CD4-positive, alpha-beta T cell treated with Interleukin-15 for 4 hours (primary cell): ENCODE measurements around the gene CTTN.

Experiments used
- DNase-seq: peaks from one replicate; pipeline ENCODE4 v3.0.0-alpha.2; 2020; ENCODE audit warnings: low spot score

The CTTN gene

DNA sequence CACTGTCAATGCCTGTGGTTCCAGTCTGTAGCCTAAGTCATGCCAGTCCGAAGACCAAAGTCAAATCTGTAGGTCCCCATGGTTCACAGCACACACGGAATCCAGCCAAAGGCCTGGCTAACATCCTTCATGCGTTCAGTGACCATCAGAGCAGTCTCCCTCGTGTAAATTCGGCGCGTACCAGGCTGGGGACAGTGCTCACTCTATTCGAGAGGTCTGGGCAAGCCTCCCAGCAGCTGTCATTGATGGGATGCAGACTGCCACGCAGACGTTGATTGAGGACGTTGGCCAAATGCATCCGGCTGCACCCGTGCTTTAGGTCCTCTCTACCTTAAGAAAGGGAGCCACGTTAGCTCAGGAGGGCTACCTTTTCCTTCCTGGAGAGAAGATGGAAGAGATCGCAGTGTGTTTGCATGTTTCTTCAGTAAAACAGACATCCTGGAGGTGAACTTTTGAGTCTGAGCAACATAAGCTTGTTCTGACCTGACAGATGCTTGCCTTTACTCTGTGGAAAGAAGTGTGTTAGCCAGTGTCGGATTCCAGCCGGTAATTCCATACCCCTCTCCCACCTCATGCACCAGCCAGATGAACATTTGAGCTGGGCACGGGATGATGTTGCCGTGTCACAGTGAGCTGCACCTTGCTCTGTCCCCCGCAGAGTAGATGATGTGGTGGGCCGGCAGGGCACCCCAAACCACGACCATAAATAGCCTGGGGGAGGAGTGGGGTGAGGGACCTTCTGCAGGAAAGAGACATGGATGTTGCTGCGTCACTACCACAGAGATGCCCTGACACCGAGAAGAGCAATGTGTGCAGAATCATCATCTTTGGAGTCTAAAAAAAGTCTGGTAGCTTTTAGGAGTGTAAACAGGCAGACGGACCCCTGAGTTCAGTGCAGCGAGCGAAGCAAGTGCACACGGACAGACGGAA, 12.2 kb downstream of the CTTN start:
- no peak for DNase-seq

DNA sequence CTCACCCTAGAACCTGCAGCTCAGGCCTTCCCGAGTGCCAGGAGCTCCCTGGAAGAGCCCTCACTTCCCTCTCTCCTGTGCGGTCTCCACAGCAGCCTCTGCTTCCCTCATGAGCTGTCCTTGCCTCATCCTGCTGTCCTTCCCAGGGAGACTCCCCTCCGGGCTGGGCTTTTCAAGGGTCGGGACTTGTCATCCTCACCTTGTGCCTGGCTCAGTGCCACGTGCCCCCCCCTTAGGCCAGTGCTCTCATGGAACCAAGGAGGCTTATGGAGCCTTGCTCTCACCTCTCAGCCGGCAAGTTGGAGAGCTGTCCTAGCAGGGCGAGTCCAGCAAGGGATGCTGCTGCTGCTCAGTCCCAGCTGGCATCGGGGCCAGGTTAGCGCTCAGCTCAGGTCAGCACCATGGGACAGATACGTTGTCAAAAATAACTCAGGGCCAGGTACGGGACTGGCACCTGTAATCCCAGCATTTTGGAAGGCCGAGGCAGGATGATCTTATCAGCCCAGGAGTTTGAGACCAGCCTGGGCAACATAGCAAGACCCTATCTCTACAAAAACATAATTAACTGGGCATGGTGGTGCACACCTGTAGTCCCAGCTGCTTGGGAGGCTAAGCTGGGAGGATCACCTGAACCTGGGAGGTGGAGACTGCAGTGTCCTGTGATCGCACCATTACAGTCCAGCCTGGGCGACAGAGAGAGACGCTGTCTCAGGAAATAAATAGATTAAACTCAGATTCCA, 13.6 kb downstream of the CTTN start:
- no peak for DNase-seq

DNA sequence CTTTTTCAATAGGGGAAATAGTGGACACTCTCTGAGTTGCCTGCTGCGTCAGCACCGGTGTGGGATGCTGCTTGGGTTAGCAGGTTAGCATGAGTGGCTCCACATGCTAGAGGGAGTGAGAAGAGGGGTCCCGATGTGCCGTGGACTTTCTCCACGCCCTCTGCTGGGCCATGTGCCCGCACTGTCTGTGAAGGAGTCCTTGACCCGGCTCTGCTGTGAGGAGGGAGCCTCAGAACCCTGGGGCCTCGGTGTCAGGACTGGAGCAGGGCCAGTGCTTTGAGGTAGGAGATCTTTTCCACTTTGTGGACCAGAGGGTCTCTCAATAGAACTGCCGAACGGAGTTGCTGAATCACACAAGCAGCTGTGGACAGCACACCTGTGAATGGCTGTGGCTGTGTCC, 14.8 kb downstream of the CTTN start:
- no peak for DNase-seq

DNA sequence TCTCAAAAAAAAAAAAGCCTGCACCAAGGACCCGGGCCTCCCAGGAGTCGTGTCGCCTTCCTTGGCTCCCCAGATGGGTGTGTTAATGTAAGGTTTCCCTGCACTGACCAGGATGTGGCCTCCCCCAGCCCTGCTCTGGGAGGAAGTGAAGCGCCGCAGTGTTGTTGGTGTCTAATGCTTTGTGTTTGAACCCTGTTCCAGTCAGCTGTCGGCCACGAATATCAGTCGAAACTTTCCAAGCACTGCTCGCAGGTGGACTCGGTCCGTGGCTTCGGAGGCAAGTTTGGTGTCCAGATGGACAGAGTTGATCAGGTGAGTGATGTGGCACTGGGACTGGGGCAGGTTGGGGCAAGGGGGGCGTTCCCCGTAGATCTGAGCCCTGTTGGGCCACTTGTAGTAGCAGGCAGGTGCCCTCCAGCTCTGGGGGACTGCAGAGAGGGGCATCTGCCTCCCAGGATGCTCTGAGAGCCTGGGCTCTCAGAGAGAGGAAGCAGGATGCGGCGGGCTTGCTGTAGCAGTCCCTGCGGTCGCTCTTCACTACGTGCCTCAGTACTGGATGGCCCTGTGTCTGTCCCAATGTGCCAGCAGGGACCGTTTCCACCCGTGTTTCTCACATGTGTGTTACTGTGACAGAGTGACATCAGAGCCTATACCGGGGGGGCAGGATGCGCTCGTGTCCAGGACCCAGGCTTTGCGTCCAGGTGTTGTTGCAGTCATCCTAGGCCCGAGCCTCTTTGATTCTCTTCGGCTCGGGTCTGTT, 16.2 kb downstream of the CTTN start:
- DNase-seq: no peak

DNA sequence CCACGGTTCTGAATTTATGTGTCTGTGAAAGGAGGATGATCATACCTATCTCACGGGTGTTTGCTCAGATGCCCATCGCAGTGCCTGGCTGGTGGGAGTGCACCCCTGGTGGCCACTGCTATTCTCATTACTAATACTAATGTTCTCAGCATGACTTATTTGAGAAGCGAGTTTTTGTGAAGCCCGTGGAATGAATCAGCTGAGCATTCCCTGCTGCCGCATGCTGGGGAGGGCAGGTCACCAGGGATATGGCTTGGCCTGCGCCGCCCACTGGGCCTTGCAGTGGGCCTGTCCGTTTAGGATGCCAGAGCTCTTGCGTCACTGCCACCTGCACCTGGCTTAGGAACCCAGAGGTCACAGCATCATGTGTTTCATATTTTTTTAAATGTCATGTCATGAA, 16.9 kb downstream of the CTTN start:
- no peak for DNase-seq

DNA sequence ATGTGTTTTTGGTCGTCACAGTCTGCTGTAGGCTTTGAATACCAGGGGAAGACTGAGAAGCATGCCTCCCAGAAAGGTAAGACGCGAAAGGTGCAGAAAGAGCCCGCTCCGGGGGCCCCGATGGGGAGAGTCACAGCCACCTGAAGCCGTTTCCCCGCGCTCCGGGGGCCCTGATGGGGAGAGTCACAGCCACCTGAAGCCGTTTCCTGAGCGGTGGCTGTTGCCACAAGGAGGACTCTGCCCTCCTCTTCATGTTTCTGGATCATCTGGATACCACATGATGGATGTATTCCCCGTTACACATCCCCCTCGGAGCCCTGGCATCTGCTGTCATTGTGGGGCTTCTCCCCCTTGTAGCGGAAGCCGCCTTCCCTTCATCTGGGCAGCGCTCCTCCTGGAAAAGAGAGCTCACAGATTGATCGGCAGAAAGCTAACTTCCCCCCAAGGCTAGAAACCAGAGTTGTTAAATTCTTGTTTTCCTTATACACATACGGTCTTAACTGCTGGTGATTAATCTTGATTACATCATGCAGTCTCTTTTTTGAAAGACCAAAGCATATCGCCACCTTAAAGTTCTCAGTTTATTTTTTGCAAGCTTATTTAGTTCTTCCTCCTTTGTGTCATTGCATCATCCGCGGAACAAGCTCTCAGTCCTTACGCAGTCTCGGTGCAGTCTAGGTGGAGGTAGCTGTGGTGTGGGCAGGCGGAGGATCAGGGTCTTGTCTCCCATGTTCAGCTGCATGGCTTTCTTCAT, 17.5 kb downstream of the CTTN start:
- DNase-seq: no peak

DNA sequence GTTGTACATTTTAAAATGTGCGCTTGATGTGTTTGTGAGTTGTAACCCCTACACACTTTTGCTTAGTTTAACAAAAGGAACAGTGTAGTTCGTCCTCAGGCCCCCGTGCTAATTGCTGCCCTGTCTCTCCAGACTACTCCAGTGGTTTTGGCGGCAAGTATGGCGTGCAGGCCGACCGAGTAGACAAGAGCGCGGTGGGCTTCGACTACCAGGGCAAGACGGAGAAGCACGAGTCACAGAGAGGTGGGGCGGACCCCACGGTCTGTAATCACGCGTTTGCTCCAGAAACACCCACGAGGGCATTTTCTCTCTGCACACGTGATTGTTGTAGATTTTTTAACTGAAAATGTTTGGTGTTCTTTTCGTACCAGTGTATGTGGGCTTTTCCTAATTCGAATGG, 18.6 kb downstream of the CTTN start:
- DNase-seq: no peak

DNA sequence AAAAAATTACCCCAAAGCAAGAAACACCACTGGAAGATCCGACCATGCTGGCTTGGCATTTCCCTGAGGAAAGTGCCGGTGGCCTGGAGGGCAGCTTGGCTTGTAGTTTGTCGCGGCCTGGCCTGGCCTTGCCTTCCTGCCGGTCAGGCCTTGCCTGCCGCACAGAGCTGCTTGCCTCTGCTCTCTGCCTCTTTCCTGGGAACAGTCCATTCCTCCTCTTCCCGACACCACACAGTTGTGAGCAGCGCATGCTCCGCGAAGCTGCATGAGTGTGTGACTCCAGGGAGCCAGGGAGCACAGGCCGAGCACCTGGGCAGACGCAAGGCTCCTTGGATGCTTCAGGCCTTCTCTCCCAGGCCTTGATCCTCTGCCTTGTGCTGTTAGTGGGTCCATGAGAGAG, 19.8 kb downstream of the CTTN start:
- DNase-seq: no peak

DNA sequence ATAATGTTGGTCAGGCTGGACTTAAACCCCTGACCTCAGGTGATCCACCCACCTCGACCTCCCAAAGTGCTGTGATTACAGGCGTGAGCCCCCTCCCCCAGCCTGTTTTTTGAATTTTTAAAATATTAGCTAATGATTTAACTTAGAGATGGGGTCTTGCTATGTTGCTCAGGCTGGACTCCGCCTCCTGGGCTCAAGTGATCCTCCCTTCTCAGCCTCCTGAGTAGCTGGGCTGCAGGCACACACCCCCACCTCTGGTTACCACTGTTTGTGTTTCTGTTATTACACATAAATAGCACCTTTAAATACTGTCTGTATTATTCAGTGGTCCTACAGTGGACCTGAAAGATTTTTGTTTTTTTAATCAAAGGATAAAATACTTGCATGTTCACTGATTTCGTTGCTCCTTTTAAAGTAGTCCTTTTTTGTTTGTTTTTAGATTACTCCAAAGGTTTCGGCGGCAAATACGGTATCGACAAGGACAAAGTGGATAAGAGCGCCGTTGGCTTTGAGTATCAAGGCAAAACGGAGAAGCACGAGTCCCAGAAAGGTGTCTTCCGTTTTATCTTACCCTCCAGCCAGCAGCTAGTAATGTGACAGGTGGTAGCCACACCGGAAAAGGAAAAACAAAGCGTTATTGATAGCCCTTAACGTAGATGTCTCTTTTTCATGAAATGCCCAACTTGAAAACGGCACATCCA, 21.1 kb downstream of the CTTN start:
- no peak for DNase-seq

DNA sequence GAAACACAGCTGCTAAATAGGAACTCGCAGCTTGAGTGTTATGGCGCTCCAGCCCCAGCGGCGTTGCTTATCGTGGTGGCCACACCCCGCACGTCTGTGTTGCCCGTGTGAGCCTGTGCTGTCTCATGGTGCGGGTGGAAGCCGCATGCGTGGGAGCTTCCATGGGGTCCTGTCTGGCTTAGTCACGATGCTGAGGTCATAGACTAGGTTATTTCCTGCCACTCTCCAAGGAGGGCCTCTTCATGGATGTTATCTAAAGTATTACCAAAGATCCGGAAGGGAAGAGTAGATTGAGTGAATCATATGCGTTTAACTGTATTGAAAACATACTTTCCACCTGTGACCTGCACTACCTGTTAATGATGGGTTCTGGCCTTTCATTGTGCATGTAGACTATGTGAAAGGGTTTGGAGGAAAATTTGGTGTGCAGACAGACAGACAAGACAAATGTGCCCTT, 21.7 kb downstream of the CTTN start:
- no peak for DNase-seq

DNA sequence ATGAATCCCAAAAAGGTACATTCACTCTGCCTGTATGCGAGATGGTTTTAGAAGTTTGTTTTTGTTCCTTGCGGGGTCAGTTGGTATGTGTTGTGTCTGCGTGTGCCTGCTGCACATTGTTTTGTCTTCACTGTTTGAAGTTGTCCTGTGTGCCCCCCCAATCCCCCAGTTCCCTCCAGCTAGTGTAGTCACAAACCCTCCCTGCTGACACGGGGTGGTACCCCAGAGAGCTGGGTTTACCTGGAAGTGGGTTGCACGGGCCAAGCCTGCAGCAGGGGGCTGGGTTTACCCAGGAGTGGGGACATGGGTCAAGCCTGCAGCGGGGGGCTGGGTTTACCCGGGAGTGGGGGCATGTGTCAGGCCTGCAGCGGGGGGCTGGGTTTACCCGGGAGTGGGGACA, 22.2 kb downstream of the CTTN start:
- no peak for DNase-seq

DNA sequence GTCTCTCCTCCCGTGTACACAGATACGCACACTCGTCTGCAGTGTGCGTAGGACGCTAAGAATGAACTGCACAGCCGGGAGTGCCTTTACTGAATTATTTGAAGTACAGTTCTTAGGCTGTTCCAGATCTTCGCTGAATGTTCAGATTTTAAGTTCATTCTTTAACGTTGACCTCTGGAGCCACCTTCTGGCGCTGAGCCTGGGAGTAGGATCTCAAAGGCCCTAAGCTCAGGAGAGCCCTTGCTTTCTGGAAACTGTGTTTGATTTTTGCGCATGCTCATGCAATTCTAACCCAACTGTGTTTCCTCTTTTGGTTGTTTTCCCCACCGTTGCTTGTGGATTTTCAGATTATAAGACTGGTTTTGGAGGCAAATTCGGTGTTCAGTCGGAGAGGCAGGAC, 22.8 kb downstream of the CTTN start:
- no peak for DNase-seq

DNA sequence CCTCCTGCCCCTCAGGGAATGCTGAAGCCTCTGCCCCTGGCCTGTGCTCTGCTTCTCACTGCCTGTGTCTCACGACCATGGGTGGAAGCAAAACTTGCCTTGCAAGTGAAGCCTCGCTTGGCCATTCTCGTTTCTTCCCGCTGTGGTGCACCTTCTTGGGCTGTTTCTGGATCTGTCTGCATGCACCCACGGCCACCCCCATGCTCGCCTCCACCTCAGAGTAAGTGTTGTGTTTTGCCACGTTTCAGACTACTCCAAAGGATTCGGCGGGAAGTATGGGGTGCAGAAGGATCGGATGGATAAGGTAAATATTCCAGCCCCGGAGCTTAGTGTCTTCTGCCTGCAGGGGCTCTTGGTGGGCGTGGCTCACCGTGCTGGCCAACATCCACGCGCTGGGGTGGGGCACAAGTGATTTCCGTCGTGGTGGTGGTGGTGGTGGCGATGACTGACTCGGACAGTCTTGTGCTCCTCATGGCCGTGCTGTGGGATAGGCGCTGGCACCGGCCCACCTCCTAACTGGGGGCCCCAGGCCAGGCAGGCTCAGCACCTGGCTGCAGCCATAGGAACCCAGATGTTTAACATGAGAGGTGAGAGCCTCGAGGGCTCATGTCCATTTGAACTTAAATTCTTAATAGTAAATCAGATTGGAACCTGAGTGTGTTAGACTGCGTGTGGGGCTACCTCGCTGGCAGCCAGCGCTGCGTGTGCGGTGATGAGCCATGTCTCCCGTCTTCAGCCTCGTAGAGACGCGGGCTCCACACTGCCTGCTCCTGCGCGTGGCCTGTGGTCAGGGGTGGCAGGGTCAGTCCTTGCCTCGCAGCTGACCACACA, 24.6 kb downstream of the CTTN start:
- no peak for DNase-seq

DNA sequence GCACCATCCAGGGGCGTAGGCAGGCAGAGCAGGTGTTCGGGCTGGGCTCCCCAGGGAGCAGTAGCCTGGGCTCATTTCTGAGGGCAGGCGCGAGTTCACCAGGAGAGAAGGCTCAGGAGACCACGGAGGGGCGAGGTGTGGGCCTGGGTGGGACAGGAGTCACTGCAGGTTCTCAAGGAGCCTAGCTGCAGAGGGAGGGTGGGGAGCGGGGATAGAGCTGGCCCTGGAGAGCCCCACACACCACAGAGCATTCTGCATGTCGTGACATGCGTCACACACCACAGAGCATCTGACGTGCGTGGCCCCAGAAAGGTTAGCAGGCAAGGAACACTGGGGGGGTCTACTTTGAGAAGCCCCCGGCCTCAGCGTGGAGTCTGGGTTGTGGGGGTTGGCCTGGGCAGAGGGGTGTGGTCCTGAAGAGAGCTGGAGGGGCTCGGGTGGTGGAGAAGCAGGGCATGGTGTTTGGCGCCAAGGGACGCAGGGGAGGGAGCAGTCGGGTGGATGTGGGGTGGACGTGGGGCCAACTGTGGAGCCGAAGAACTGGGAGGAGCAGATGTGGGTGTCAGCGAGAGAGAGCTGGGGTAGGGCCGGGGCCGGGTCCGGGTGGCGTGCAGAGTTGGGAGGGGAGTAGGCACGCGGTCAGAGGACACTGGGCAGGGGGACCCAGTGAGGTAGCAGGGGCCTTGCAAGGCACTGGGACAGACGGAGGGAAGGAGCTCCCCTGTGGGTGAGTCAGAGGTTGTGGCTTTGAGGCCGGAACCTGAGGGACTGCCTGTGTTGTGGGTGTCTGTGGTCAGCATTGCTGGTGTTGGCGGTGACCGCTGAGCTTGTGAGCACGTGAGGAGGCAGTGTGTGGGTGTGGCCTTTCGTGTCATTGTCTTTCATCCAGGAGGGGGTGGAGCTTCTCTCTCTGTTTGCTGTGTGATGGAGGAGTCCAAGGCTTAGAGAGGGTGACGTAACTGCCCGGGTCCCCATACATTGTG, 25.5 kb downstream of the CTTN start:
- DNase-seq: peak; percentile 17

DNA sequence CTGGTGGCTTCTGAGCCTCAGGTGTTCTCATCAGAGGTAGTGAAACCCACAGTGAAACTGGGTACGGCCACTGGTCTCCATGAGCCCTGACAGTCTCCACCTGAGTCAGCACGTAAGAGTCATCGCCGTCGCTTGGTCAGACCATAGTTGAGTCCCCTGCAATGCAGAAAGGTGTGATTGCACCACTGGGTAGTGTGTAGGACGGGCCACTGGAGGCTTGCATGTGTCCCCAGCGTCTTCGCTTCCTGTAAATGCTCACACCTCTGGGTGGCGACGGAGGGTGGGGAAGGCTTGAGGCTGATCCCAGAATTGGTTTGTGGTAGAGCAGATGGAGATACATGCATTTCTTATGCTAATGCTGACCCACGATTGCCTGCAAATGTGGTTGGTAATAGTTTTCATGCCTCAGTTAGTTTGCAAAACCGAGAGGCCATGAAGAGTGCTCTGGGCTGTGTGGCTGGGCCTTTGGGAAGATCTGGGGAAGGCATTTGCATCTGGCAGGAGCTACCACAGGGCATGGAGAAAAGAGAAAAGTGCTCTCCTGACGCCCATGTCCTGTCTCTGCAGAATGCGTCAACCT, 26.5 kb downstream of the CTTN start:
- no peak for DNase-seq

DNA sequence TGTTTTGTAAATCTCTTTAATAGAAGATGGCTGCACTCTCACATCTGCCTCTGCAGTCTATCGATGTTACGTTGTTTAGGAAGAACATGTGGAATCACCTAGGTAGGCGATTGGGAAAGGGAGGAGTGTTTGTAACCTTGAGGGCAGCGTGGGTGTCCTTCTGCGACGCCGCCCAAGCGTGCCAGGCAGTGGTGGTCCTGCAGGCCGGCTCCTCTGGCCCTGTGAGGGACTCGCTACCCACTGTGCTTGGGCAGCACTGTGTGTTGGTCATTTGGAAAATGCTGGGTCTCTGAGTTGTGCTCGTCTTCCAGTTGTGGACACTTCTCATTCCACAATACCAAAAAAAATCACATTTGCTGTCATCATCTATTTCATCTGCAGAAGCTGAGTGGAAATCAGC, 29.1 kb downstream of the CTTN start:
- no peak for DNase-seq

DNA sequence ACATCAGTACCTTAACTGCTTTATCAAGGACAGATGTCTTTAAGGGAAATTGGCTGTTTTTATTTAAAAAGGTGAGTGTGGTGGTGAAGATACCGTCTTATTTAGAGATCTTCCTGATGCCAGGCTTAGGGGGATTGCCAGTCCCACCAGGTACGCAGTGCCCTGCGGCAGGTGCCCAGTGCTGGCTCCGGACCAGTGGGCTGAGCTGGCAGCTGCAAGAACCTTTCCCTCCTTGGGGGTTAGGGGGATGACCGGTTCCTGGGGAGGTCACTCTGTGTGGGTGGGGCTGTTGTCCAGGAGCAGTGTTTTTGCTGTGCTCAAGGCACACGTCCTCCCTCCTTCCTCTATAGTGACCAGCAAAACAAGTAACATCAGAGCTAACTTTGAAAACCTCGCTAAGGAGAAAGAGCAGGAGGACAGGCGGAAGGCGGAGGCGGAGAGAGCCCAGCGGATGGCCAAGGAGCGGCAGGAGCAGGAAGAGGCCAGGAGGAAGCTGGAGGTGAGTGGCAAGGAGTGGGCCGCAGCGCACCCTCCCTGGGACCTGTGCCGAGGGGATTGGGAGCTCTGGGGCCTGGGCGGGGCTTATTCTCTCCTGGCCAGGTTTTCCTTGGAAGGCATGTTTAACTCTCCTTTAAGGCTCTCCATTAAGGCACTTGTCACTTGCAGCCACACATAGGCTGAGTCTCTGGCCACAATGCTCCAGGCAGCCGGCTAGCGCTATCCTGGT, 30.5 kb downstream of the CTTN start:
- DNase-seq: no peak

DNA sequence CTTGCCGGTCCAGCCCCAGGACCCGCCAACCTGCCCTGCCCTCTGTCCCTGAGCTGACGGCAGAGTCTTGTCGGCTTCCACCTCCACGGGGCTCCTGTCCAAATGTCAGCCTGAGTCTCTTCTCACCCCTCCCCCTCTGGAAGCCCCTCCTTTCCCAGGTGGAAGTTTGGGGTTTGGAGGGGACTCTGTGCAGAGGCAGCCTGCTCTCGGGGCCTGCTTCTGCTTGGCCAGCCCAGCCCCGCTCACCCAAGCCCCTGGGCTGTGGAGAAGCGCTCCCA, 31.0 kb downstream of the CTTN start:
- DNase-seq: no peak
